ENCODE data around the gene ACP6. TPM values are rescaled to one million over a fixed set of nuclear protein-coding genes. Genes with fewer than 3 reads are reported as not detected.

ACP6 gene
- total and polyA plus RNA-seq, 10 of the 15 experiments (the other 5 are each of a cell fraction or from before 2014, with no cell fraction given) = 3.1 to 19.7 (median 9.4) TPM

DNA sequence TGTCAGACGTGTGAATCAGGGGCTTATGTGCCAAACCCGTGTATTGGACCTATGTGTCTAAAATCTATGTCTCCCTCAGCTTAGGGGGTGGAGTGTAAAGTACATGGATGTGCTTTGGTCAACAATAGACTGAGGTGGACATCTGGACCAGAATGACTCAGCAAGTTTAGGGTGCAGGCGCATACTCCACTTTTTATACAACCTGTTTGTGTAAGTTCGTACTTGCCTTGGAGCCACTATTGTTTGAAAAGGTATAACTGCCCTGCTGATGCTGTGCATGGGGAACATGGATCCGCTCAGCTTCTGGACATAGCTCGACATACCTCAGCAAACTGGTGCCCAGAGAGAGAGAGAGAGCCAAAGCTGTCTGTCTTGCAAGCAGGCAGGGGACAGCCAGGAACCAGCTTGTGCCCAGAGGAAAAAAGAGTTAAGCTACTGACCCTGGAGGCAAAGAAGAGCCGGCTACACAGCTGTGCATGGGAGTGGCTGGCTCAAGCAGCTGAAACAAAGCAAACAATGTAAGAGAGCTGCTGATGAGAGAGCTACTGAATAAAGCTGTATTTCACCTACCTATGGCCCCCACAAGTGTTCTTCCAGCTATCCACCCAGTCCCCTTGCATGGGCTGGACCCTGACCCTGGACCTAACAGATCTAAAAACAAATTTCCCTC is 48.8 kb upstream of the ACP6 start:
- no peak for TF ChIP-seq MLLT1 (IDR thresholded peaks at IDR 0.05)
- TF ChIP-seq, protein P1, sequence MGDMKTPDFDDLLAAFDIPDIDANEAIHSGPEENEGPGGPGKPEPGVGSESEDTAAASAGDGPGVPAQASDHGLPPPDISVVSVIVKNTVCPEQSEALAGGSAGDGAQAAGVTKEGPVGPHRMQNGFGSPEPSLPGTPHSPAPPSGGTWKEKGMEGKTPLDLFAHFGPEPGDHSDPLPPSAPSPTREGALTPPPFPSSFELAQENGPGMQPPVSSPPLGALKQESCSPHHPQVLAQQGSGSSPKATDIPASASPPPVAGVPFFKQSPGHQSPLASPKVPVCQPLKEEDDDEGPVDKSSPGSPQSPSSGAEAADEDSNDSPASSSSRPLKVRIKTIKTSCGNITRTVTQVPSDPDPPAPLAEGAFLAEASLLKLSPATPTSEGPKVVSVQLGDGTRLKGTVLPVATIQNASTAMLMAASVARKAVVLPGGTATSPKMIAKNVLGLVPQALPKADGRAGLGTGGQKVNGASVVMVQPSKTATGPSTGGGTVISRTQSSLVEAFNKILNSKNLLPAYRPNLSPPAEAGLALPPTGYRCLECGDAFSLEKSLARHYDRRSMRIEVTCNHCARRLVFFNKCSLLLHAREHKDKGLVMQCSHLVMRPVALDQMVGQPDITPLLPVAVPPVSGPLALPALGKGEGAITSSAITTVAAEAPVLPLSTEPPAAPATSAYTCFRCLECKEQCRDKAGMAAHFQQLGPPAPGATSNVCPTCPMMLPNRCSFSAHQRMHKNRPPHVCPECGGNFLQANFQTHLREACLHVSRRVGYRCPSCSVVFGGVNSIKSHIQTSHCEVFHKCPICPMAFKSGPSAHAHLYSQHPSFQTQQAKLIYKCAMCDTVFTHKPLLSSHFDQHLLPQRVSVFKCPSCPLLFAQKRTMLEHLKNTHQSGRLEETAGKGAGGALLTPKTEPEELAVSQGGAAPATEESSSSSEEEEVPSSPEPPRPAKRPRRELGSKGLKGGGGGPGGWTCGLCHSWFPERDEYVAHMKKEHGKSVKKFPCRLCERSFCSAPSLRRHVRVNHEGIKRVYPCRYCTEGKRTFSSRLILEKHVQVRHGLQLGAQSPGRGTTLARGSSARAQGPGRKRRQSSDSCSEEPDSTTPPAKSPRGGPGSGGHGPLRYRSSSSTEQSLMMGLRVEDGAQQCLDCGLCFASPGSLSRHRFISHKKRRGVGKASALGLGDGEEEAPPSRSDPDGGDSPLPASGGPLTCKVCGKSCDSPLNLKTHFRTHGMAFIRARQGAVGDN (IDR thresholded peaks at IDR 0.05) = no peak
- TF ChIP-seq ZNF207 (IDR thresholded peaks at IDR 0.05; ENCODE audit: borderline replicate concordance) = no peak
- TF ChIP-seq NFIC (IDR thresholded peaks at IDR 0.05; ENCODE audit: low read depth, low read length) = no peak
- TF ChIP-seq USF2 (IDR thresholded peaks at IDR 0.05; ENCODE audit: borderline replicate concordance, low read depth, low read length) = no peak
- no peak for TF ChIP-seq CHD2 (IDR thresholded peaks at IDR 0.05; ENCODE audit: borderline replicate concordance, low read depth, low read length)
- TF ChIP-seq NFYA (IDR thresholded peaks at IDR 0.05; ENCODE audit: borderline replicate concordance, low read depth, low read length) = no peak
- TF ChIP-seq GATAD2B (conservative IDR thresholded peaks at IDR 0.05; ENCODE audit: low read depth) = no peak
- no peak for TF ChIP-seq HDAC2 (IDR thresholded peaks at IDR 0.05)
- no peak for TF ChIP-seq RAD21 (IDR thresholded peaks at IDR 0.05; ENCODE audit: insufficient read depth, low read depth, low read length)
- no peak overlapping the region for H2AFZ ChIP-seq (ENCODE audit: control insufficient read depth, low read depth, low read length)
- H3K79me2 ChIP-seq (ENCODE audit: control insufficient read depth, insufficient read depth, low read length) = no peaks in the 10 kb centered on the region
- FAIRE-seq = no peak
- BruUV-seq (replicated peaks) = no TSS peak
- no peak overlapping the region for H3K9ac ChIP-seq (ENCODE audit: control insufficient read depth, insufficient read depth, low read length)
- no peak overlapping the region for H3K4me3 ChIP-seq
- DNase-seq (ENCODE audit: low read depth, low spot score) = no peak
- ChIA-PET RAD21 (ENCODE audit: unreplicated experiment) (no interaction called here), CTCF (no interaction called here), SMC1A (ENCODE audit: uncharacterized antibody, unreplicated experiment) (no interaction called here), POLR2A (no interaction called here)
- ATAC-seq = no peak
- in situ Hi-C loops (cut with MboI) = no loop called here
- no peaks in the 10 kb centered on the region for H3K4me1 ChIP-seq (ENCODE audit: control insufficient read depth, insufficient read depth, low read length)
- intact Hi-C loops (cut with micrococcal nuclease; ENCODE audit: unreplicated experiment) = no loop called here
- no peaks in the 10 kb centered on the region; the same call in 2 of the 3 replicates for H3K9me3 ChIP-seq (replicated peaks; ENCODE audit: control insufficient read depth, insufficient read depth, low read length)
- no peak overlapping the region for H3K27ac ChIP-seq (ENCODE audit: control insufficient read depth, insufficient read depth)
- no peaks in the 10 kb centered on the region; a peak in 2 of 4 replicates for H3K27me3 ChIP-seq (replicated peaks in 1 of 2; ENCODE audit: control insufficient read depth in 2 of 2, insufficient read depth in 2 of 2, low read length in 1 of 2)
- no peak overlapping the region for H3K4me2 ChIP-seq (ENCODE audit: control insufficient read depth, insufficient read depth)
- H4K20me1 ChIP-seq (ENCODE audit: control insufficient read depth, insufficient read depth) = no peaks in the 10 kb centered on the region
- no peaks in the 10 kb centered on the region for H3K36me3 ChIP-seq (ENCODE audit: control insufficient read depth in 2 of 2, insufficient read depth in 2 of 2, low read length in 1 of 2)
- WGBS (ENCODE audit: insufficient coverage, insufficient replicate concordance, low lambda C conversion rate, missing lambda C conversion rate) = 46% methylated on average over 7 of the region's 7 CpGs
